Keratinocyte (primary cell): ENCODE measurements around the gene MYADML2. TPM values are rescaled to one million over a fixed set of nuclear protein-coding genes. Genes with fewer than 3 reads are reported as not detected.

Experiments used
- DNase-seq: peaks from one replicate; pipeline ENCODE4 v3.0.0-alpha.2; 2011; ENCODE audit warnings: low read depth, missing footprints, low spot score
- FAIRE-seq: peaks from 2 replicates; lab custom pipeline; 2011; peaks lifted over from hg19 to GRCh38; lab: Jason Lieb, UNC
- H2AFZ ChIP-seq: 2 replicates; pipeline ENCODE4 v1.6.0; 2012; ENCODE audit warnings: low read length, control low read depth, inconsistent platforms; ENCODE audit not compliant: control insufficient read depth
- H3K27ac ChIP-seq: 2 replicates; pipeline ENCODE4 v1.5.1; 2011; ENCODE audit warnings: low read length; ENCODE audit not compliant: control insufficient read depth, insufficient read depth
- H3K27me3 ChIP-seq: 3 replicates; pipeline ENCODE4 v1.6.0; 2011; ENCODE audit warnings: low read length; ENCODE audit not compliant: control insufficient read depth, insufficient read depth; ENCODE audit errors: extremely low read depth
- H3K36me3 ChIP-seq, 2 experiments: 2 replicates in 1 of 2; 3 replicates in 1 of 2; pipeline ENCODE4 v1.5.1; 2011; ENCODE audit warnings: low read length in 2 of 2, mild to moderate bottlenecking in 1 of 2; ENCODE audit not compliant: control insufficient read depth in 2 of 2, insufficient read depth in 2 of 2; ENCODE audit errors: extremely low read depth in 1 of 2
- H3K4me1 ChIP-seq: 3 replicates; pipeline ENCODE4 v1.5.1; 2011; ENCODE audit warnings: low read length; ENCODE audit not compliant: control insufficient read depth, insufficient read depth; ENCODE audit errors: extremely low read depth
- H3K4me2 ChIP-seq: 3 replicates; pipeline ENCODE4 v1.6.0; 2011; ENCODE audit warnings: low read depth, low read length; ENCODE audit not compliant: control insufficient read depth, insufficient read depth; ENCODE audit errors: extremely low read depth
- H3K4me3 ChIP-seq, 3 experiments: fragments of 200-600 bp in 1 of 3; sonication (generic) in 1 of 3; 2 replicates in 2 of 3; 3 replicates in 1 of 3; pipeline ENCODE4 v1.5.1; 2011 to 2016; ENCODE audit warnings: low read length in 3 of 3, mild to moderate bottlenecking in 3 of 3, control low read depth in 2 of 3, inconsistent platforms in 1 of 3, low read depth in 1 of 3, mixed read lengths in 1 of 3, mixed run types in 1 of 3, moderate library complexity in 1 of 3; ENCODE audit not compliant: control insufficient read depth in 2 of 3, insufficient read depth in 2 of 3; ENCODE audit errors: extremely low read depth in 1 of 3
- H3K79me2 ChIP-seq: 2 replicates; pipeline ENCODE4 v1.6.0; 2012; ENCODE audit warnings: low read length; ENCODE audit not compliant: control insufficient read depth, insufficient read depth
- H3K9ac ChIP-seq: 3 replicates; pipeline ENCODE4 v1.6.0; 2011; ENCODE audit warnings: low read length; ENCODE audit not compliant: control insufficient read depth, insufficient read depth; ENCODE audit errors: extremely low read depth
- H3K9me1 ChIP-seq: 3 replicates; pipeline ENCODE4 v1.6.0; 2011; ENCODE audit warnings: low read length; ENCODE audit not compliant: control insufficient read depth, insufficient read depth; ENCODE audit errors: extremely low read depth
- H3K9me3 ChIP-seq: 2 replicates; pipeline ENCODE4 v1.5.1; 2012; ENCODE audit warnings: low read depth, low read length; ENCODE audit not compliant: control insufficient read depth
- H4K20me1 ChIP-seq: 3 replicates; pipeline ENCODE4 v1.6.0; 2011; ENCODE audit warnings: low read length; ENCODE audit not compliant: control insufficient read depth, insufficient read depth; ENCODE audit errors: extremely low read depth
- EZH2 ChIP-seq: IDR thresholded peaks from one replicate; pipeline ENCODE4 v1.6.1; 2012; ENCODE audit warnings: inconsistent platforms, mild to moderate bottlenecking, low read length, moderate library complexity
- dilution Hi-C: fragments of 300-500 bp; cut with MboI; formaldehyde crosslinking; loops from one replicate; pipeline ENCODE4 v1.7.0; 2020; ENCODE audit warnings: low sequenced_read_pairs; ENCODE audit not compliant: extremely low pct_ligation_motif_present
- polyA plus RNA-seq, 5 experiments: library from polyadenylated mRNA; depleted of rRNA in 3 of 5; stranded (reverse) in 3 of 5; stranded (forward) in 1 of 5; unstranded in 1 of 5; fragments of >200 nt; gene quantifications; 1 replicate in 1 of 5; 2 replicates in 3 of 5; 3 replicates in 1 of 5; pipeline versions ENCODE4 v1.2.1 to v1.2.3, GENCODE V29; 2011 to 2012; ENCODE audit warnings: missing spikeins in 2 of 5, low read depth in 1 of 5, low replicate concordance in 1 of 5
- TF ChIP-seq, protein P1 (sequence below), 3 experiments: IDR thresholded peaks in 1 of 3; conservative IDR thresholded peaks in 1 of 3; optimal IDR thresholded peaks in 1 of 3; 2 replicates in 2 of 3; 3 replicates in 1 of 3; pipeline versions ENCODE3 to v1.5.1; 2011; ENCODE audit warnings: low read length in 3 of 3, mild to moderate bottlenecking in 3 of 3, moderate library complexity in 2 of 3, control low read depth in 1 of 3, inconsistent platforms in 1 of 3; ENCODE audit not compliant: insufficient read depth in 2 of 3; ENCODE audit errors: extremely low read depth in 1 of 3

The MYADML2 gene
- polyA plus RNA-seq, 1 donor (not counting 4 experiments of a cell fraction or from before 2014, with no cell fraction given), result not detected

GRCh38 chr17:81904600-81905423 lies 42.2 kb downstream of the MYADML2 start:
- no peaks in the 10 kb centered on the region for H3K9me3 ChIP-seq
- H3K27ac ChIP-seq, result no peak overlapping the region
- dilution Hi-C loops, result no loop called here
- H3K27me3 ChIP-seq, result no peaks in the 10 kb centered on the region
- no peak overlapping the region for H2AFZ ChIP-seq
- H4K20me1 ChIP-seq, result peaks cover 9% of the 10 kb centered on the region
- no peak overlapping the region for H3K4me3 ChIP-seq
- H3K9ac ChIP-seq, result no peak overlapping the region
- no peaks in the 10 kb centered on the region for H3K9me1 ChIP-seq
- peaks cover 23 to 33% of the 10 kb centered on the region in 2 experiments for H3K36me3 ChIP-seq
- TF ChIP-seq, protein P1, sequence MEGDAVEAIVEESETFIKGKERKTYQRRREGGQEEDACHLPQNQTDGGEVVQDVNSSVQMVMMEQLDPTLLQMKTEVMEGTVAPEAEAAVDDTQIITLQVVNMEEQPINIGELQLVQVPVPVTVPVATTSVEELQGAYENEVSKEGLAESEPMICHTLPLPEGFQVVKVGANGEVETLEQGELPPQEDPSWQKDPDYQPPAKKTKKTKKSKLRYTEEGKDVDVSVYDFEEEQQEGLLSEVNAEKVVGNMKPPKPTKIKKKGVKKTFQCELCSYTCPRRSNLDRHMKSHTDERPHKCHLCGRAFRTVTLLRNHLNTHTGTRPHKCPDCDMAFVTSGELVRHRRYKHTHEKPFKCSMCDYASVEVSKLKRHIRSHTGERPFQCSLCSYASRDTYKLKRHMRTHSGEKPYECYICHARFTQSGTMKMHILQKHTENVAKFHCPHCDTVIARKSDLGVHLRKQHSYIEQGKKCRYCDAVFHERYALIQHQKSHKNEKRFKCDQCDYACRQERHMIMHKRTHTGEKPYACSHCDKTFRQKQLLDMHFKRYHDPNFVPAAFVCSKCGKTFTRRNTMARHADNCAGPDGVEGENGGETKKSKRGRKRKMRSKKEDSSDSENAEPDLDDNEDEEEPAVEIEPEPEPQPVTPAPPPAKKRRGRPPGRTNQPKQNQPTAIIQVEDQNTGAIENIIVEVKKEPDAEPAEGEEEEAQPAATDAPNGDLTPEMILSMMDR (optimal IDR thresholded peaks at IDR 0.05 in 1 of 3, IDR thresholded peaks at IDR 0.05 in 1 of 3, conservative IDR thresholded peaks at IDR 0.05 in 1 of 3; ENCODE audit: extremely low read depth in 1 of 3, insufficient read depth in 2 of 3, low read length in 3 of 3), result no peak
- no peak for TF ChIP-seq EZH2
- H3K79me2 ChIP-seq, result peaks cover 8% of the 10 kb centered on the region
- DNase-seq (no peak), FAIRE-seq (no peak)
- no peak overlapping the region for H3K4me2 ChIP-seq
- peaks cover 14% of the 10 kb centered on the region for H3K4me1 ChIP-seq

GRCh38 chr17:81903896-81904599 lies 43.0 kb downstream of the MYADML2 start:
- Histone ChIP-seq H3K9ac (no peak overlapping the region), H4K20me1 (peaks cover 11% of the 10 kb centered on the region), H3K4me2 (no peak overlapping the region), H3K9me3 (no peaks in the 10 kb centered on the region), H3K4me1 (peaks cover 18% of the 10 kb centered on the region), H3K4me3 (no peak overlapping the region), H3K36me3 (peaks cover 26 to 41% of the 10 kb centered on the region in 2 experiments), H3K27me3 (no peaks in the 10 kb centered on the region), H2AFZ (no peak overlapping the region), H3K79me2 (peaks cover under 1% of the 10 kb centered on the region), H3K27ac (no peak overlapping the region), H3K9me1 (no peaks in the 10 kb centered on the region)
- FAIRE-seq, result no peak
- no peak for DNase-seq
- dilution Hi-C loops, result no loop called here
- no peak for TF ChIP-seq EZH2
- TF ChIP-seq, protein P1 (optimal IDR thresholded peaks at IDR 0.05 in 1 of 3, IDR thresholded peaks at IDR 0.05 in 1 of 3, conservative IDR thresholded peaks at IDR 0.05 in 1 of 3; ENCODE audit: extremely low read depth in 1 of 3, insufficient read depth in 2 of 3, low read length in 3 of 3), result no peak
